EH (cell line): ENCODE measurements around the gene RNF20.

Source experiments
- DNase-seq: peaks from one replicate; pipeline ENCODE4 v3.0.0-alpha.2; 2015; ENCODE audit warnings: low read depth

RNF20 gene

GRCh38 chr9:101590901-101591300 is 57.2 kb downstream of the RNF20 start:
- no peak for DNase-seq

GRCh38 chr9:101591787-101592446 is 58.3 kb downstream of the RNF20 start:
- DNase-seq, result no peak

GRCh38 chr9:101592788-101593187 is 59.1 kb downstream of the RNF20 start:
- DNase-seq, result peak; percentile 3

- DNase-seq, result no peak
These were observed 59.7 kb downstream of the RNF20 start for GRCh38 chr9:101593345-101593744.

- DNase-seq, result no peak
These were observed 61.1 kb downstream of the RNF20 start, which contains the start of gene PPP3R2 for GRCh38 chr9:101594796-101595195. Gene PPP3R2, minus strand, starts transcription at chr9:101594969. Its CDS starts 48 bp downstream, at chr9:101594921.

- peak; percentile 59 for DNase-seq
These were observed 68.5 kb downstream of the RNF20 start for GRCh38 chr9:101601904-101602765.

GRCh38 chr9:101604296-101604695 is 70.6 kb downstream of the RNF20 start:
- DNase-seq, result no peak

- no peak for DNase-seq
These were observed 71.9 kb downstream of the RNF20 start for GRCh38 chr9:101605547-101605946.
